HG03354 (cell line): ENCODE data around the gene CTNNA3.

Experiments
- ATAC-seq: cut with Tn5 transposase; IDR thresholded peaks from one replicate; pipeline ENCODE4 v1.9.1; 2021; ENCODE audit warnings: mild to moderate bottlenecking; ENCODE audit not compliant: unreplicated experiment, poor library complexity, severe bottlenecking

CTNNA3 gene

GRCh38 chr10:66813122-66813521 is 882.9 kb downstream of the CTNNA3 start:
- no peak for ATAC-seq

- ATAC-seq, result no peak
These were observed 884.8 kb downstream of the CTNNA3 start for GRCh38 chr10:66811211-66811610.

DNA sequence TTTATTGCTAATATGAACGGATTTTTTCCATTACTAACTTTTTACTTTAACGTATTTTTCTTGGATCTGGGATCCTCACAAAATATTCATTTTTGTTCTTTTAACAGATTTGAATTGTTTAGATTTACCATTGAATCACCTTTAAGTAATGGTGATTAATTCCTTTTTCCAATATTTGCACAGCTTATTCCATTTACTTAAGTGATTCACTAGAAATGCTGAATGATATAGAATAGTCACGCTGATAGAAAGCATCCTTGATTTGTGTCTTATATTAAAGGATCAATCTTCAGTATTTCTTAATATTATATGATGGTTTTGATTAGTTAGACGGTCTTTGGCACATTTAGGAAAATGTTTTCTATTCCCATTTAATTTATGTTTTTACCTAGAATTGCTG is 886.6 kb downstream of the CTNNA3 start:
- ATAC-seq, result no peak

DNA sequence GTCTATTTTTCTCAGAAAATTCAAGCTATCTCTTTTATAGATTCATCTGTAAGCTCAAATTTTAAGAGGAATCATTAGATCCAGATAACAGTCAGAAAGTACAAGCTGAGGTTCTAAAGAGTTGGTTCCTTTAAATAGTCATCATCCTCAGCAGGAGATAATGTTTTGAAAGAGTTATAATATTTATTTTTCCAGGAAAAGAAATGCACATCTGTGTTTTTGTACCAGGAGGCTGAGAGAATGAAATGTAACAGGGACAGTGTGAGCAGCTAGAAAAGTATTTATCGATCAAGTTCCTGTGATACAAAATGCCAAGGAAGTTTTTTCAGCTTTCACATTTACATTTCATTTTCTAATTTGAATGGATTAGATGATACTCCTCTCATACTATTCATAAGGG is 890.4 kb downstream of the CTNNA3 start:
- ATAC-seq, result no peak

- ATAC-seq, result no peak
These were observed 891.0 kb downstream of the CTNNA3 start for GRCh38 chr10:66804962-66805361.

- no peak for ATAC-seq
These were observed 892.8 kb downstream of the CTNNA3 start for GRCh38 chr10:66803174-66803573.

GRCh38 chr10:66799474-66799873 is 896.5 kb downstream of the CTNNA3 start:
- ATAC-seq, result no peak

GRCh38 chr10:66795866-66796265 is 900.1 kb downstream of the CTNNA3 start:
- ATAC-seq, result no peak

- ATAC-seq, result no peak
These were observed 903.6 kb downstream of the CTNNA3 start for GRCh38 chr10:66792441-66792840.

GRCh38 chr10:66788178-66788987 is 907.6 kb downstream of the CTNNA3 start:
- ATAC-seq, result no peak

DNA sequence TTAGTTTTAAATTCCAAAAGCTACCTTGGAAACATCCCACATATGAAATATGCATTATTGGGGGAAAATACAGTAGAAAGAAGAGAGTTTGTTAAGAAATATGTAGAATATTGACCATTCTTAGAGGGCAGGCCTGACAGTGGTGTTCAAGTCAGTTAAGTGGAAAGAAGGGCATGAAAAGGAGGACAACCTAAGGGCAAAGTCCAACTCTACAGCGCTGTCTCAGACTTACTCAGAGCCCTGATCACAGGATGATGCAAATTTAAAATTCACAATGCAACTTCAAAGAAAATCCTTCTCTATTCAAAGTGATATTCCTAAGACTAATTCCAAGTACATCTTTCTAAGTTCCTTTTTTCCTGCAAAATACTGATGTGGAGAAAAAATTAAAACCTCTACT is 909.3 kb downstream of the CTNNA3 start:
- ATAC-seq, result no peak

- no peak for ATAC-seq
These were observed 911.2 kb downstream of the CTNNA3 start for GRCh38 chr10:66784770-66785169.

- no peak for ATAC-seq
These were observed 912.7 kb downstream of the CTNNA3 start for GRCh38 chr10:66783316-66783715.

- no peak for ATAC-seq
These were observed 913.2 kb downstream of the CTNNA3 start for GRCh38 chr10:66782776-66783175.

DNA sequence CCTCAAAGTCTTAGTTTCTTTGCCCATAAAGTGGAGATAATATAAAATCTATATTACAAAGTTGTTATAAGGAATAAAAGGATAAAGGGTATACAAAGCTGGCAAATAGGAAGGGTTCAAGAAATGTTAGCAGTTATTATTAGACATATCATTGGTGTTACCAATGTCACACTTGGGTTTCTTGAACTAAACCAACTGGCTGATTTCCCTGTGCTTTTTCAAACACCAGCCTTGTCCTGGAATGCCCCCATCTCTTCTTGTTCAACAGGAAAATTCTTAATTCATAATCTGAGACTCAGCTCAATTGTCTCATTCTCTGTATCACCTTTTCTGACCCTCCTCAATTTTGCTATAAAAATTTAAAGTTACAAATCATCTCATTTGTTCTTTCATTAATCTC is 913.9 kb downstream of the CTNNA3 start:
- ATAC-seq, result no peak

DNA sequence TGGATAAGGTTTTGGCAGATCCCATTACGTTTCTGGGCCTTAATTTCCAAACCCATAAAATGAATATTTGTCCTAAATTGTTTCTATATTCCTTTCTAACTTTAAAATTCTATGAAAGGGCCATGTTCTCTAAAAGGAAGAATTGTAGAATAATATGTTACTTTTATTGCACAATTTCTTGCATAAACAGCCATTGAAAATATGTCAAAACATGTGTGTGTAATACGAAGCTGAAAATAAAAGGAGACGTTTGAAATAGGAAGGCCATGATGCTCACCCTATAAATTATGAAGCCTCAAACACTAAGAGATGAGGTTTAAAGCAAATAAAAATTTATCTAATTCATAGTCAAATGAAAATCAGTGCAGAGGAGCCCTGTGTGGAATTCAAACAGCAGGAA is 915.2 kb downstream of the CTNNA3 start:
- ATAC-seq, result no peak

GRCh38 chr10:66778351-66778750 is 917.6 kb downstream of the CTNNA3 start:
- no peak for ATAC-seq

DNA sequence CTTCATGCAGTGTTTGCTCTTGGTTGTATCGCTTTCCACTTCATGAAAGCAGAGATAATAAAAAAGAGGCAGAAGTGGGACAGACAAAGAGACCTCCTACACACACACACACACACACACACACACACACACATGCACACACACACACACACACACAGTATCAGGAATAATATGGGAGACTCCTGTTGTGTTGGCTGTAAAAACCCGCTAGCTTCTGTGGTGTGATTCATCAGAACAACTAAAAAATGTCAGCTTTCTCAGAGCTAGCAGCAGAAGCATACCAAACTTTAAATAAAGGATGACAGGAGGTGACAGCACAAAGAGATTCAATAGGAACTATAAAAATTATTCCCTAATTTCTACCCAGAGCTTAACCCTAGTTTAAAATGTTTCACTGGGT is 918.3 kb downstream of the CTNNA3 start:
- ATAC-seq, result no peak

DNA sequence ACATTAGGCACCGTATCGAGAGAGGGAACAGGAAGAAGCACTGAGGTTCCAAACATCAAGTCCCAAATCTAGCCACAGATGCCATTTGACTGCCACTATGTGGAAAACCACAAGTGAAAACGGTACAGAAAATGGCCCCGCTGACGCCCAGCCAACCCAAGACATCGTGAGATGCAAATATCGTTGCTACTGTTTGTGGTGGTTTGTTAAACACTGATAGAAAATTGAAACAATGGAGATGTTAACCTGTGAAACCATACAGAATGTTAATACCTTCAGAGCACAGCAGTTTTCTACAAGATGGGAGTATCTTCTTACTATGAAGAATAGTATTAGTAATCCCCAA is 922.5 kb downstream of the CTNNA3 start:
- no peak for ATAC-seq

DNA sequence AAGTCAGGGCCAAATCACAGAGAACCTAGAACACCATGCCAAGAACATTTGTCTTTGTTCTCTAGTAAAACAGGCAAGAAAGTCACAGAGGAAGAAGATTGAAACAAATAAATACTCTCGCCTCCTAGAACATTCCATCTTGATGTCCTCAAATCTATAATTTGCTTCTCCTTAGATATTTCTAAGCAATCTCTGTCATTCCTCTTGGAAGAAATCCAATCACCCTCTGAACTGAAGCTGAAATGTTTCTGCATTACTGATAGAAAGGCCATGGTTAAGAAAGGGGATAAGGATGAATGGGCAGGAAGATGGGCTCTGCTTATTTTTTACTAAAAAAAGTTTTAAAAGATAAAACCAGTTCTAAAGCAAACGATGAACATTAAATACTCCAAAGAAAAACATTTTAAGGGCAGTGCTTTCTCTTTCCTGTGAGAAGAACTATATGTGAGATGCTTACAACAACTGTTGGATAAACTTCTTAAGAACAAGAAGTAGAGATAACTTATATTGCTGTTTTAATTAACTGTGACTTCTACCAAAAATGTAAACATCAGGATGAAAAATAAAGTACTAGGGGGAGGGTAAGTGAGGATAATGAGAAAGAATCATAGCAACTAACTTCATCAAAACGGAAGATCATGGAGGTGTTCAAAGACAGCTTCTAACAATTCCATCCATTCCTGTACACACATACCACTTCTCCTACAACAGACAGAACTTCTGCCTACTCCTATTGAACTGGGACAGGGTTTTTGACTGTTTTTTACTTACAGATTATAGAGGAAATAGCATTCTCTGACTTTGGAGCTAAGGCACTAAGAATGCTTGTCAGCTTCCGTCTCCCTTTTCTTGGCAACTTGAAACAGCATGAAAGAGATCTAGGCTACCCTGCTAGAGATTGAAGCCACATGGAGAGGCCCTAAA is 923.2 kb downstream of the CTNNA3 start:
- ATAC-seq, result no peak

GRCh38 chr10:66767707-66768106 is 928.3 kb downstream of the CTNNA3 start:
- ATAC-seq, result no peak
